Measurements from ENCODE around the gene NOL8.

Gene NOL8

DNA sequence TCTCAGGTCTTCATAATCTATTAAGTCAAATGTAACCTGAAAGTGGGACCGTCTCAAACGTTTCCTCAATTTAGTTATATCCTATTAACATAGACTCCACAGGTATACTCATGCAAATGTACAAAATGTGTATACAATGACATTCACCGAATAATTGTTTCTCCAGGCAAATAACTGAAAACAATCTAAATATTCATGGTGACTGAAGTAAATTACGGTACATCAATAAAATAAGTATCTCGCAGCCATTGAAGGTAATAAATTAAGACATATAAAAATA, 32.1 kb downstream of the NOL8 start:
- Histone ChIP-seq H3K9ac (ENCODE audit: low read length) (peak overlapping the region; percentile 97), H3K4me1 (ENCODE audit: low read length) (peaks cover 39% of the 10 kb centered on the region), H3K4me2 (ENCODE audit: low read length) (peak overlapping the region; percentile 90), H3K36me3 (replicated peaks; ENCODE audit: low read depth, low read length) (peaks cover 55% of the 10 kb centered on the region), H3K79me2 (ENCODE audit: low read length) (peaks cover 74% of the 10 kb centered on the region), H2AFZ (ENCODE audit: low read depth, low read length) (no peak overlapping the region; the same call in 1 of the 2 replicates), H4K20me1 (ENCODE audit: insufficient read depth, low read length) (peaks cover 26% of the 10 kb centered on the region), H3K4me3 (ENCODE audit: low read length) (peak overlapping the region; percentile 99), H3K9me3 (ENCODE audit: insufficient read depth, low read length) (no peaks in the 10 kb centered on the region), H3K27ac (ENCODE audit: low read length) (peak overlapping the region; percentile 80), H3K27me3 (ENCODE audit: low read depth, low read length) (no peaks in the 10 kb centered on the region)
- TF ChIP-seq, protein P1, sequence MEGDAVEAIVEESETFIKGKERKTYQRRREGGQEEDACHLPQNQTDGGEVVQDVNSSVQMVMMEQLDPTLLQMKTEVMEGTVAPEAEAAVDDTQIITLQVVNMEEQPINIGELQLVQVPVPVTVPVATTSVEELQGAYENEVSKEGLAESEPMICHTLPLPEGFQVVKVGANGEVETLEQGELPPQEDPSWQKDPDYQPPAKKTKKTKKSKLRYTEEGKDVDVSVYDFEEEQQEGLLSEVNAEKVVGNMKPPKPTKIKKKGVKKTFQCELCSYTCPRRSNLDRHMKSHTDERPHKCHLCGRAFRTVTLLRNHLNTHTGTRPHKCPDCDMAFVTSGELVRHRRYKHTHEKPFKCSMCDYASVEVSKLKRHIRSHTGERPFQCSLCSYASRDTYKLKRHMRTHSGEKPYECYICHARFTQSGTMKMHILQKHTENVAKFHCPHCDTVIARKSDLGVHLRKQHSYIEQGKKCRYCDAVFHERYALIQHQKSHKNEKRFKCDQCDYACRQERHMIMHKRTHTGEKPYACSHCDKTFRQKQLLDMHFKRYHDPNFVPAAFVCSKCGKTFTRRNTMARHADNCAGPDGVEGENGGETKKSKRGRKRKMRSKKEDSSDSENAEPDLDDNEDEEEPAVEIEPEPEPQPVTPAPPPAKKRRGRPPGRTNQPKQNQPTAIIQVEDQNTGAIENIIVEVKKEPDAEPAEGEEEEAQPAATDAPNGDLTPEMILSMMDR (IDR thresholded peaks at IDR 0.05; ENCODE audit: low read depth, low read length) = no peak
- no peak for TF ChIP-seq EZH2phosphoT487 (IDR thresholded peaks at IDR 0.05; ENCODE audit: low read depth)

- H3K9me3 ChIP-seq (ENCODE audit: insufficient read depth, low read length) = no peaks in the 10 kb centered on the region
- peaks cover 26% of the 10 kb centered on the region for H4K20me1 ChIP-seq (ENCODE audit: insufficient read depth, low read length)
- peak overlapping the region; percentile 80 for H3K27ac ChIP-seq (ENCODE audit: low read length)
- H3K4me2 ChIP-seq (ENCODE audit: low read length) = peak overlapping the region; percentile 90
- TF ChIP-seq EZH2phosphoT487 (IDR thresholded peaks at IDR 0.05; ENCODE audit: low read depth) = no peak
- TF ChIP-seq, protein P1 (IDR thresholded peaks at IDR 0.05; ENCODE audit: low read depth, low read length) = no peak
- H3K4me3 ChIP-seq (ENCODE audit: low read length) = peak overlapping the region; percentile 99
- H3K9ac ChIP-seq (ENCODE audit: low read length) = peak overlapping the region; percentile 97
- H3K27me3 ChIP-seq (ENCODE audit: low read depth, low read length) = no peaks in the 10 kb centered on the region
- H3K4me1 ChIP-seq (ENCODE audit: low read length) = peaks cover 39% of the 10 kb centered on the region
- peaks cover 55% of the 10 kb centered on the region for H3K36me3 ChIP-seq (replicated peaks; ENCODE audit: low read depth, low read length)
- no peak overlapping the region for H2AFZ ChIP-seq (ENCODE audit: low read depth, low read length)
- peaks cover 79% of the 10 kb centered on the region for H3K79me2 ChIP-seq (ENCODE audit: low read length)
These were observed 32.6 kb downstream of the NOL8 start for GRCh38 chr9:92292338-92293074.

DNA sequence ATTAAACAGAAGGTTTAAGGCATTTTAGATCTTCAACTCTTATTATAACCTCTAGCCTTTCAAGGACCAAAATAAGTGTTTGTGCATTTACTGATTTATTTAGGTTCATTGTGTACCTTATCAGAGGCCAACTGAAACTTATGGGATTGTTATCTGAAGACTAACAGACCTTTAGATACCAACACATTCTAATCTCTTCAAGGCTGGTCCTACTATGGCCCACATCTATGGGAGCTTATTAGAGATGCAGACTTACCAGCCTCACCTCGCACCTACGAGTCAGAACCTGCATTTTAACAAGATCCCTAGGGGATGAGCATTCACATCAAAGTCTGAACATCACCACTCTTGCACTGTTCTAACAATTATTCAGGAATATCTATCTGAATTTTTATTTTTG, 33.6 kb downstream of the NOL8 start:
- Histone ChIP-seq H3K36me3 (replicated peaks; ENCODE audit: low read depth, low read length) (peaks cover 56% of the 10 kb centered on the region), H3K9ac (ENCODE audit: low read length) (no peak overlapping the region)

DNA sequence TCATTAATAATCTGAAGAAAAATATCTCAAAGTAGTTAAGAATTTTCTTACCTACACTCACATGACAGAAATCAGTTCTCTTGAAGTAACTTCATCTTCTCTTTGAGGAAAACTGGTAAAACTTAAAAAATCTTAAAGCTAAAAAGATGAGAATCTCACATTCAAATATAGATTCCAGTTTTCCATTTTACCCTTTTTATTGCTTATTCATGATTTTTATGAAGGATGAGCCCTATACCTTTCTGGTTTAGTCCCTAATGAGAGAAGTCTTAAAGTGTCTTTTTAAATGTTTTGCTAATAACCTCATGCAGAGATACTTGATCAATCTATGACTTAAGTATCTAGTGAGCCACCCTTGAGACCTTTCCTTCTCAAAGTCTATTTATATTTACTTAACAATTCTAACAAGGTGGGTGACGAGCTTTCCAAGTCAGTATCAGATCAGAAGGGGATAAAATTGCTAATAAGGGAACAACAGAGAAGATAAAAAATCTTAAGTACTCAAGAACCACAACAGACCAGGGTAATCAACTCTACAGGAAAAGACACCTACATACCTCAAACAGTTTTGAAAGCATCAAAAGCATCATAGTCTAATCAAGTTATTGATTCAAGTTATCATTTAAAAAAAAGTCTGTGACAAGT, 34.2 kb downstream of the NOL8 start:
- Histone ChIP-seq H3K4me2 (ENCODE audit: low read length) (peak overlapping the region; percentile 90; the same call in 1 of the 2 replicates), H3K4me3 (ENCODE audit: low read length) (no peak overlapping the region), H3K36me3 (replicated peaks; ENCODE audit: low read depth, low read length) (peaks cover 54% of the 10 kb centered on the region), H4K20me1 (ENCODE audit: insufficient read depth, low read length) (peaks cover 26% of the 10 kb centered on the region), H3K27me3 (ENCODE audit: low read depth, low read length) (no peaks in the 10 kb centered on the region), H3K79me2 (ENCODE audit: low read length) (peaks cover 95% of the 10 kb centered on the region), H3K4me1 (ENCODE audit: low read length) (peaks cover 39% of the 10 kb centered on the region), H3K9ac (ENCODE audit: low read length) (no peak overlapping the region), H3K9me3 (ENCODE audit: insufficient read depth, low read length) (no peaks in the 10 kb centered on the region), H2AFZ (ENCODE audit: low read depth, low read length) (no peak overlapping the region), H3K27ac (ENCODE audit: low read length) (no peak overlapping the region)
- no peak for TF ChIP-seq EZH2phosphoT487 (IDR thresholded peaks at IDR 0.05; ENCODE audit: low read depth)
- TF ChIP-seq, protein P1 (IDR thresholded peaks at IDR 0.05; ENCODE audit: low read depth, low read length) = no peak

More for the DNA sequence above, 33.6 kb downstream of the NOL8 start:
- Histone ChIP-seq H3K4me1 (ENCODE audit: low read length) (peaks cover 39% of the 10 kb centered on the region), H3K27ac (ENCODE audit: low read length) (no peak overlapping the region), H3K27me3 (ENCODE audit: low read depth, low read length) (no peaks in the 10 kb centered on the region), H3K9me3 (ENCODE audit: insufficient read depth, low read length) (no peaks in the 10 kb centered on the region), H2AFZ (ENCODE audit: low read depth, low read length) (no peak overlapping the region), H3K4me3 (ENCODE audit: low read length) (no peak overlapping the region), H3K79me2 (ENCODE audit: low read length) (peaks cover 88% of the 10 kb centered on the region), H4K20me1 (ENCODE audit: insufficient read depth, low read length) (peaks cover 26% of the 10 kb centered on the region), H3K4me2 (ENCODE audit: low read length) (peak overlapping the region; percentile 90)
- TF ChIP-seq, protein P1 (IDR thresholded peaks at IDR 0.05; ENCODE audit: low read depth, low read length) = no peak
- TF ChIP-seq EZH2phosphoT487 (IDR thresholded peaks at IDR 0.05; ENCODE audit: low read depth) = no peak
